Measurements from ENCODE around the gene CACNA1E. TPM values are rescaled to one million over a fixed set of nuclear protein-coding genes. Genes with fewer than 3 reads are reported as not detected.

CACNA1E gene
- total RNA-seq, 1 experiment from 2014 or later, result 0.46 TPM

- Histone ChIP-seq H2AFZ (ENCODE audit: low read length) (no peak overlapping the region), H3T11ph (ENCODE audit: low read length) (no peak overlapping the region), H3K27me3 (ENCODE audit: insufficient read depth, low read length) (no peaks in the 10 kb centered on the region), H3K27ac (ENCODE audit: insufficient read length, low read depth, low read length) (no peak overlapping the region), H2AK5ac (ENCODE audit: insufficient read length, low read length) (no peak overlapping the region), H4K91ac (ENCODE audit: insufficient read length, low read depth, low read length) (no peak overlapping the region), H3K79me1 (ENCODE audit: insufficient read depth, low read depth, low read length, poor library complexity, severe bottlenecking) (no peaks in the 10 kb centered on the region), H2BK15ac (ENCODE audit: low read depth, low read length) (no peak overlapping the region), H2BK120ac (ENCODE audit: low read depth, low read length, poor library complexity, severe bottlenecking) (no peak overlapping the region), H2BK12ac (ENCODE audit: insufficient read length, low read depth, low read length) (no peak overlapping the region), H3K9me3 (ENCODE audit: control insufficient read depth, low read depth, low read length) (peaks cover 4% of the 10 kb centered on the region), H3K9ac (ENCODE audit: extremely low read depth, insufficient read length, low read length) (no peak overlapping the region), H3K4ac (ENCODE audit: low read depth, low read length) (no peak overlapping the region), H4K8ac (replicated peaks; ENCODE audit: insufficient read length, low read depth, low read length) (no peak overlapping the region), H4K20me1 (ENCODE audit: control insufficient read depth, insufficient read depth, insufficient read length) (no peaks in the 10 kb centered on the region), H3K56ac (ENCODE audit: insufficient read length, low read depth, low read length) (no peak overlapping the region), H3K23ac (ENCODE audit: insufficient read length, low read depth, low read length) (no peak overlapping the region), H3K18ac (ENCODE audit: insufficient read length, low read depth, low read length) (no peak overlapping the region), H3K4me2 (ENCODE audit: insufficient read depth, insufficient read length, low read length) (no peak overlapping the region), H3K23me2 (ENCODE audit: insufficient read length, low read depth, low read length, poor library complexity, severe bottlenecking) (no peaks in the 10 kb centered on the region), H3K14ac (ENCODE audit: insufficient read depth, low read length) (no peak overlapping the region), H3K79me2 (ENCODE audit: insufficient read depth, low read length) (no peaks in the 10 kb centered on the region), H4K5ac (ENCODE audit: insufficient read length, low read depth, low read length) (no peak overlapping the region), H3K4me1 (ENCODE audit: insufficient read depth, low read length) (no peaks in the 10 kb centered on the region), H2BK5ac (ENCODE audit: insufficient read length, low read length) (no peak overlapping the region), H2BK20ac (ENCODE audit: low read depth, low read length, poor library complexity, severe bottlenecking) (no peak overlapping the region)
- Mint-ChIP-seq H3K4me1 (no peaks in the 10 kb centered on the region), H3K27me3 (ENCODE audit: low read depth) (peaks cover 6% of the 10 kb centered on the region), H3K4me3 (no peak overlapping the region), H3K27ac (no peak overlapping the region), H3K9me3 (peaks cover 5 to 8% of the 10 kb centered on the region in 2 experiments; a peak in 2 of 5 replicates), H3K36me3 (ENCODE audit: insufficient read depth in 1 of 3, low read depth in 3 of 3) (peaks cover 0 to 2% (median 0%) of the 10 kb centered on the region in 3 experiments; a peak in 2 of 7 replicates)
- DNase-seq, result no peak
- WGBS (ENCODE audit: extremely low coverage, insufficient read length, low lambda C conversion rate), result no CpG with 5 or more reads among the region's 3 CpGs
- no peak for TF ChIP-seq CTCF (conservative IDR thresholded peaks at IDR 0.05)
Measured at GRCh38 chr1:181456551-181456950, 26.8 kb upstream of the CACNA1E start.
